Keratinocyte (primary cell): ENCODE data around the gene RBM25.

Source experiments
- EZH2 ChIP-seq: IDR thresholded peaks from one replicate; pipeline ENCODE4 v1.6.1; 2012; ENCODE audit warnings: inconsistent platforms, mild to moderate bottlenecking, low read length, moderate library complexity
- TF ChIP-seq, protein P1 (sequence below), 3 experiments: IDR thresholded peaks in 1 of 3; conservative IDR thresholded peaks in 1 of 3; optimal IDR thresholded peaks in 1 of 3; 2 replicates in 2 of 3; 3 replicates in 1 of 3; pipeline versions ENCODE3 to v1.5.1; 2011; ENCODE audit warnings: low read length in 3 of 3, mild to moderate bottlenecking in 3 of 3, moderate library complexity in 2 of 3, control low read depth in 1 of 3, inconsistent platforms in 1 of 3; ENCODE audit not compliant: insufficient read depth in 2 of 3; ENCODE audit errors: extremely low read depth in 1 of 3

DNA sequence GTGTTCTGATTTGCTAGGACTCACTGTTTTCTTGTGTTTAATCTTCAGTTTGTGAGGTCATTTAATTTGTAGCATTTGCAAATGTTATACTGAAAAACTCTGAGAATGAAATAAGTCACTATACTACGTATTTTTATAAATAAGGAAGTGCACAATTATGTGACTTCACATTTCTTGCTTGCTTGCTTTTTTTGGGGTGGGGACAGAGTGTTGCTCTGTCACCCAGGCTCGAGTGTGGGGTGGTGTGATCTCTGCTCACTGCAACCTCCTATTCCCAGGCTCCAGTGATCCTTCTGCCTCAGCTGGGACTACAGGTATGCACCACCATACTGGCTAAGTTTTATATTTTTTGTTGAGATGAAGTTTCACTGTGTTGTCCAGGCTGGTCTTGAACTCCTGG lies 32.7 kb downstream of the RBM25 start:
- TF ChIP-seq, protein P1, sequence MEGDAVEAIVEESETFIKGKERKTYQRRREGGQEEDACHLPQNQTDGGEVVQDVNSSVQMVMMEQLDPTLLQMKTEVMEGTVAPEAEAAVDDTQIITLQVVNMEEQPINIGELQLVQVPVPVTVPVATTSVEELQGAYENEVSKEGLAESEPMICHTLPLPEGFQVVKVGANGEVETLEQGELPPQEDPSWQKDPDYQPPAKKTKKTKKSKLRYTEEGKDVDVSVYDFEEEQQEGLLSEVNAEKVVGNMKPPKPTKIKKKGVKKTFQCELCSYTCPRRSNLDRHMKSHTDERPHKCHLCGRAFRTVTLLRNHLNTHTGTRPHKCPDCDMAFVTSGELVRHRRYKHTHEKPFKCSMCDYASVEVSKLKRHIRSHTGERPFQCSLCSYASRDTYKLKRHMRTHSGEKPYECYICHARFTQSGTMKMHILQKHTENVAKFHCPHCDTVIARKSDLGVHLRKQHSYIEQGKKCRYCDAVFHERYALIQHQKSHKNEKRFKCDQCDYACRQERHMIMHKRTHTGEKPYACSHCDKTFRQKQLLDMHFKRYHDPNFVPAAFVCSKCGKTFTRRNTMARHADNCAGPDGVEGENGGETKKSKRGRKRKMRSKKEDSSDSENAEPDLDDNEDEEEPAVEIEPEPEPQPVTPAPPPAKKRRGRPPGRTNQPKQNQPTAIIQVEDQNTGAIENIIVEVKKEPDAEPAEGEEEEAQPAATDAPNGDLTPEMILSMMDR (optimal IDR thresholded peaks at IDR 0.05 in 1 of 3, IDR thresholded peaks at IDR 0.05 in 1 of 3, conservative IDR thresholded peaks at IDR 0.05 in 1 of 3; ENCODE audit: extremely low read depth in 1 of 3, insufficient read depth in 2 of 3, low read length in 3 of 3): no peak
- no peak for TF ChIP-seq EZH2
